GM12873 (cell line): ENCODE data around the gene RASAL2.

Experiments used
- TF ChIP-seq, protein P1 (sequence below): IDR thresholded peaks from 2 replicates; pipeline ENCODE4 v1.5.1; 2012; ENCODE audit warnings: low read depth, mild to moderate bottlenecking, moderate library complexity, low read length, control low read depth; ENCODE audit not compliant: insufficient read depth; ENCODE audit errors: missing control alignments

RASAL2 gene

DNA sequence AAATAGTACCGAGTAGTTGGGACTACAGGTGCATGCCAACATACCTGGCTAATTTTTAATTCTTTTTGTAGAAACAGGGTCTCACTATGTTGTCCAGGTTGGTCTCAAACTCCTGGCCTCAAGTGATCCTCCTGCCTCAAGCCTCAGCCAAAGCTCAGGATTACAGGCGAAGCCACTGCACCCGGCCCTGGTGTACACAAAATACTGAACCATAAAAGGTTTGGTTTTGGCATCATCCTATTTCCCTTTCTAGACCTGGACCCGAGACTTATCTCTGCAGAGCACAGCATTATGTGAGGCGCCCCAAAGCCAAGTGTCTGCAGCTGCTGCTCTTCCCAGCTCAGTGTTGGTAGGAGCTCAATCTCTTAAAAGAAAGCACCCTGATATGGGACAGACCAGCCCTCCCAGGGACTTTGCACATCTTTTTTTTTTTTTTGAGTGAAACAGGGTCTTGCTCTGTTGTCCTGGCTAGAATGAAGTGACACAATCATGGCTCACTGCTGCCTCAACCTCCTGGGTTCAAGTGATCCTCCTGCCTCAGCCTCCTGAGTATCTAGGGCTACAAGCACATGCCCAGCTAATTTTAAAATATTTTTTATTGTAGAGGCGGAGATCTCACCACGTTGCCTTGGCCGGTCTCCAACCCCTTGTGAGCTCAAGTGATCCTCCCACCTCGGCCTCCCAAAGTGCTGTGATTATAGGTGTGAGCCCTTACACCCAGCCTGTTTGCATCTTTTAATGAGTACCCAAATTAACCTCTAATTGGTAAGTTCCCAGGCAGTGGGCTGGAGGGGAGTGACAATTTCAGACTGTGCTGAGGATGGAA is 439.4 kb downstream of the RASAL2 start:
- TF ChIP-seq, protein P1, sequence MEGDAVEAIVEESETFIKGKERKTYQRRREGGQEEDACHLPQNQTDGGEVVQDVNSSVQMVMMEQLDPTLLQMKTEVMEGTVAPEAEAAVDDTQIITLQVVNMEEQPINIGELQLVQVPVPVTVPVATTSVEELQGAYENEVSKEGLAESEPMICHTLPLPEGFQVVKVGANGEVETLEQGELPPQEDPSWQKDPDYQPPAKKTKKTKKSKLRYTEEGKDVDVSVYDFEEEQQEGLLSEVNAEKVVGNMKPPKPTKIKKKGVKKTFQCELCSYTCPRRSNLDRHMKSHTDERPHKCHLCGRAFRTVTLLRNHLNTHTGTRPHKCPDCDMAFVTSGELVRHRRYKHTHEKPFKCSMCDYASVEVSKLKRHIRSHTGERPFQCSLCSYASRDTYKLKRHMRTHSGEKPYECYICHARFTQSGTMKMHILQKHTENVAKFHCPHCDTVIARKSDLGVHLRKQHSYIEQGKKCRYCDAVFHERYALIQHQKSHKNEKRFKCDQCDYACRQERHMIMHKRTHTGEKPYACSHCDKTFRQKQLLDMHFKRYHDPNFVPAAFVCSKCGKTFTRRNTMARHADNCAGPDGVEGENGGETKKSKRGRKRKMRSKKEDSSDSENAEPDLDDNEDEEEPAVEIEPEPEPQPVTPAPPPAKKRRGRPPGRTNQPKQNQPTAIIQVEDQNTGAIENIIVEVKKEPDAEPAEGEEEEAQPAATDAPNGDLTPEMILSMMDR: no peak
